Fibroblast of the aortic adventitia (primary cell): ENCODE measurements around the gene OPA1. TPM values are rescaled to one million over a fixed set of nuclear protein-coding genes. Genes with fewer than 3 reads are reported as not detected.

ENCODE experiments used
- DNase-seq: peaks from one replicate; pipeline ENCODE4 v3.0.0-alpha.2; 2010; ENCODE audit warnings: low read depth
- H3K4me3 ChIP-seq: 2 replicates; pipeline ENCODE4 v1.5.1; 2011; ENCODE audit warnings: low read depth, mild to moderate bottlenecking, control low read depth, low read length, moderate library complexity
- total RNA-seq: library from RNA; depleted of rRNA; stranded (reverse); fragments of >200 nt; gene quantifications from 2 replicates; pipeline ENCODE4 v1.2.3, GENCODE V29; 2012; ENCODE audit warnings: low replicate concordance
- TF ChIP-seq, protein P1 (sequence below): IDR thresholded peaks from 2 replicates; pipeline ENCODE4 v1.5.1; 2011; ENCODE audit warnings: mild to moderate bottlenecking, low read length, control low read depth, inconsistent platforms; ENCODE audit not compliant: insufficient read depth

The OPA1 gene
- total RNA-seq, 1 donor, result 53.0 TPM

DNA sequence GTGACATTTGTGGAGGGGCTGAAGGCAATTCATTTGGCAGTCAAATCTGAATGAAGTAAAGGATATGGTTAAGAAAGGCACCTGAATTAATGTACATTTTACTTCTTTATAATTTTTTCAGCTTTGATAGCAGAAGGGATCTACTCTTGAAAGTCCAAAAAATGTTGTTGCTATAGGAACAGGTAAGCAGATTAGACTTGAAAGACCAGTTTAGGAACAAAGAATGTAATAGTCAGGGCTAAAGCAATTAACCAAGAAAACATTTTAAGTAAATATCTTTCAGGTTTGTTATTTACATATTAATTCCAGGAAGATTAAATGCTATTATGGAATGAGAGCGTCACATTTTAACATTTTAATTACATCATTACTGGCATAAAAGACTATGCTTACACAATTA is 39.4 kb upstream of the OPA1 start:
- DNase-seq, result no peak
- TF ChIP-seq, protein P1, sequence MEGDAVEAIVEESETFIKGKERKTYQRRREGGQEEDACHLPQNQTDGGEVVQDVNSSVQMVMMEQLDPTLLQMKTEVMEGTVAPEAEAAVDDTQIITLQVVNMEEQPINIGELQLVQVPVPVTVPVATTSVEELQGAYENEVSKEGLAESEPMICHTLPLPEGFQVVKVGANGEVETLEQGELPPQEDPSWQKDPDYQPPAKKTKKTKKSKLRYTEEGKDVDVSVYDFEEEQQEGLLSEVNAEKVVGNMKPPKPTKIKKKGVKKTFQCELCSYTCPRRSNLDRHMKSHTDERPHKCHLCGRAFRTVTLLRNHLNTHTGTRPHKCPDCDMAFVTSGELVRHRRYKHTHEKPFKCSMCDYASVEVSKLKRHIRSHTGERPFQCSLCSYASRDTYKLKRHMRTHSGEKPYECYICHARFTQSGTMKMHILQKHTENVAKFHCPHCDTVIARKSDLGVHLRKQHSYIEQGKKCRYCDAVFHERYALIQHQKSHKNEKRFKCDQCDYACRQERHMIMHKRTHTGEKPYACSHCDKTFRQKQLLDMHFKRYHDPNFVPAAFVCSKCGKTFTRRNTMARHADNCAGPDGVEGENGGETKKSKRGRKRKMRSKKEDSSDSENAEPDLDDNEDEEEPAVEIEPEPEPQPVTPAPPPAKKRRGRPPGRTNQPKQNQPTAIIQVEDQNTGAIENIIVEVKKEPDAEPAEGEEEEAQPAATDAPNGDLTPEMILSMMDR, result no peak
- no peak overlapping the region for H3K4me3 ChIP-seq

DNA sequence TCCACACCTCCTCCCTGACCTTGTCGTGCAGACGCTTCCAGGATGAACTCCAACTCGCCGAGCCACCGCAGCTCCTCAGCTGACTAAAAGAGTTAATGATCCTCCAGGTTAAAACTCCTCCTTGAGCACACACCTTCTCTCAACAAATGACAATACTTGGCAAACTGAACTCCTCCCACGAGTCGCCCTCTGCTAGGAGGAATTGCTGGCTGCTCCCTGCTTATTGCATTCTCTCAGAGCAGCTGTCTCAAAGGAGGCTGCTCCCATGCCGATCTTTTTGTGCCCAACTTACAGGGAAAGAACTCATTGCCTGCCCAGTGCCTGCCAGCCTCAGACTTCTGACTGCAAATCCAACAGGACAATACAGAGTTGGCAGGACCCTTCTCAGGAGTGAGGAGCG is 38.2 kb upstream of the OPA1 start, which contains the start of gene ATP13A4:
Gene ATP13A4, minus strand, starts transcription at position 85 of the 400 bp plus-strand sequence. CDS start 96 bp downstream, outside the sequence.
- TF ChIP-seq, protein P1, result no peak
- no peak for DNase-seq
- no peak within 1 kb of the TSS for H3K4me3 ChIP-seq

DNA sequence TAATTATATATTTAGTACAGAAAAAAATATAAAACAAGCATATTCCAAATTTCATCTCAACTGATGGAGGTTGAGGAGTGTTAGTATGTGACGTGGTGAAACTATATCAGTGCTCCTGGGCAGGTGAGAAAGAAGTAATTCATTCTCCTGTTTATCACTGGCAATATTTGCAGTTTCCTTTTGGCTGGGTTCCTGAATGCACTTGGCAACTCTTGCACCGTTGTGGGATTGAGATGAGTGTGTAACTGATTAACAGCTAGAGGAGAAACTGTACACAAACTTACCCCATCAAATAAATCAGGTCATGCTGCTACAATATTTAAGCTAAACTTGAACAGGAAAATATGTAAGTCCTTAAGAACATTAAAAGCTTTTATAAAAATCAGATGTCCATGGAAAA is 36.2 kb upstream of the OPA1 start:
- H3K4me3 ChIP-seq, result no peak overlapping the region
- TF ChIP-seq, protein P1, result no peak
- no peak for DNase-seq

DNA sequence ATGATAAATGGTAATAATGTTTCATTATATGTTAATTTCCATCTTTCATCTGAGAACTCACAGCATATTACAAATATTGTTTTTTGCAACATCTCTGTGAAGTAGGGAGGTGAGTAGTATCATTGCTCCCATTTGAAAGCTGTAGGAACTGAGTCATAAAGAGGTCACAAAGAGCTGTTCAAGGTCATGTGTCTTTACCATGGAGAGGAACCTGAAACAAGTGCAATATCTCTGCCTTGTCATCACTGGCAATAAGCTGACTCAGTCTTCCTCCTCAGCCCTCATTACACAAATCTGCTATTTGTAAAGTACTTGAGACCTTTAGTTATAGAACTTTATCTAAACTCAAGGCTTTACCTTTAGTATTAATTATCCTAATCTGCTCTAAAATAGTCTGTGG is 33.9 kb upstream of the OPA1 start:
- no peak overlapping the region for H3K4me3 ChIP-seq
- TF ChIP-seq, protein P1, result no peak
- no peak for DNase-seq

DNA sequence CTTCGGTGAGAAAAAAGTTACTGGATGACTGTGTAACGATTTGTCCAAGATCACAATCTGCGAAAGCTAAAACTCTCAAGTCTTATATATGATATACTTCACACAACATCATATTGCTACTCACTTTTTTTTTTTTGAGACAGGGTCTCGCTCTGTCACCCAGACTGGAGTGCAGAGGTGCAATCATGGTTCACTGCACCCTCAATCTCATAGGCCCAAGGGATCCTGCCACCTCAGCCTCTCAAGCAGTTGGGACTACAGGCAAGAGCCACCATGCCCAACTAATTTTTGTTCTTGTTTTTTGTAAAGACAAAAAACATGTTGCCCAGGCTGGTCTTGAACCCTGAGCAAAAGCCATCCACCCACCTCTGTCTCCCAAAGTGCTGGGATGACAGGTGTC is 32.9 kb upstream of the OPA1 start:
- no peak for DNase-seq
- TF ChIP-seq, protein P1, result no peak
- no peak overlapping the region for H3K4me3 ChIP-seq

DNA sequence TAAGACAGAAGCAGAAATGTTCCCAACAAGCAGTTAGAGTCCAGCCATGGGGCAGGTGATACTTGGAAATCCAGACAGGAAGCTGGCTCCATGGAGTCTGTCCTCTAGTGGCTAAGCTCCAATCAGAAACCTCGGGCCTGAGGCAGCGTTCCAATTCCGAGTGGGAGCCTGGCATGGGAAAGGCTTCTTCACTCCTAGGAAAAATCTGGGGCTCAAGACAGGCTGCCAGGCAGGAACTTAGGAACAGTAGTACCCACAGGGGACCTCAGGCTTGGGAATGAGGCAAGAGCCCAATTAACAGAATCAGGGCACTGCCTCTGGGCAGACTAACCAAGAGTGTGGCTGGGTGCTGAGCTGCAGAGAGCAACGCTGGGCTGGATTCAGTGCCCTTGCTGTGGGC is 32.1 kb upstream of the OPA1 start:
- H3K4me3 ChIP-seq, result no peak overlapping the region
- TF ChIP-seq, protein P1, result no peak
- no peak for DNase-seq

DNA sequence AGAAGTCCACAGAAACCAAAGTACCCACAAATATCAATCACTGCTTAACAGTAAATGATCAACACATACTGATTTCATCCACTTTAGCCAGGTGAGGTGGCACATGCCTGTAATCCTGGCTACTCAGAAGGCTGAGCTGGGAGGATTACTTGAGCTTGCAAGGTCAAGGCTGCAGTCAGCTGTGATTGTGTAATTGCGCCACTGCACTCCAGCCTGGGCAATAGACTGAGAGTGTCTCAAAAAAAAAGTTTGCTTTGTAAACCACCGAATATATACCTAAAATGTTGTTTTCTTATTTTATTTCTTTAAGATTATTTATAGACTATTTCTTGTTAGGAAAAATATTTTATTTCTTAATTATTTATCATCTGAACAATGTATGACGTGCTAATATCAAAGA is 29.6 kb upstream of the OPA1 start:
- TF ChIP-seq, protein P1, result no peak

More for the DNA sequence above, 29.6 kb upstream of the OPA1 start:
- no peak overlapping the region for H3K4me3 ChIP-seq
- no peak for DNase-seq
